ENCODE results near the gene MEAF6.
A peak's percentile ranks its signal among the peaks of the same experiment; 100 is the strongest.

Gene MEAF6

DNA sequence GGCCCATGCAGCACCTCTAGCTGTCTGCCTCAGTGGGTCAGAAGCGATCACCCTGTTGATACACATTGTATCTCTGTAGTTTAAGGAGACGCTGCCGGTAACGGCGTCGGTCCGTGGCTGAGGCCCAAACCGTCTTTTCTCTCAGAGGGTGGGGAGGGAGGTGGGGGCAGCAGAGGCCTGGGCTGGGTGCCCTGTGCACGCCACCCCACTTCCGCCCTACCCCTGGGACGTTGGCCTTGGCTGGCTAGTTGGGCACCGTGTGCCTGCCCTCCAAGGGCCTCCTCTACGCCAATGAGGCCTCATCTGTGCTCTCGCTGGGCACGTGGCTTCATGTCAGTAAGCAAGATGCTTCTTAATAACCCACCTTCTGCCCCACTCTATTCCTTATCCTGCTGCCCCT is 30.8 kb downstream of the MEAF6 start:
- DNase-seq: no peak

GRCh38 chr1:37482796-37483744 is 31.5 kb downstream of the MEAF6 start:
- no peak for DNase-seq

DNA sequence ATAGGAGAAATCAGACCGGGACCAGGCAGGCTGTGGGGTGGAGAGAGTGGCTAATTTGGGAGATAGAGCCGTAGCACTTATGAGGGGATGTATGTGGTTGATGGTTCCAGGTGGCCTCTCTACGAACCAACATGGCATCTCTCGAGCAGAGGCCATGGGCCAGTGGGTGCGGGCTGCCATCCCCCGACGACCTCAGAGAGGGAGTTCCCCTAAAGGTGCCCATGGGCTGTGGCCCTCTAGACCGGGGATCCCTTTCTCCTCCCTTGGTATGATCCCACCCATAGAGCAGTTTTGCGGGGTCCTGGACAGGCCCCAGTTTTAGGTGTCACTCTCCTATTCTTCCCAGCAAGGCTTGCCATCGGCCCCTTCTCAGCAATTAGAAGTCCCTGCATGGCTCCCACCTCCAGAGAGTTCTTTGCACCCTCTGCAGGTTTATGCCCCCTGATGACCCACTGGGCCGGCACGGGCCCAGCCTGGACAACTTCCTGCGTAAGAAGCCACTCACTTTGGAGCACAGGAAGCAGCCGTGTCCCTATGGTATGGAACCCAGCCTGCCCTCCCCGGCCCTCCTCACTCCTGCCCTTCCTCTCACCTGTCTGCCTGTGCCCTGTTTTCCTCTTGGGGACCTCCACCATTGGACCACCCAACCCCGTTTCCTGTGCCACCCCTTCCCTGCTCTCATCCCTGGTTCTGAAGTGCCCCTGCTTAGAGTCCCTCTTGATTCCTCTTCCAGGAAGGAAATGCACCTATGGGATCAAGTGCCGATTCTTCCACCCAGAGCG is 32.4 kb downstream of the MEAF6 start:
- no peak for DNase-seq

GRCh38 chr1:37481289-37482003 is 33.1 kb downstream of the MEAF6 start:
- DNase-seq: no peak

DNA sequence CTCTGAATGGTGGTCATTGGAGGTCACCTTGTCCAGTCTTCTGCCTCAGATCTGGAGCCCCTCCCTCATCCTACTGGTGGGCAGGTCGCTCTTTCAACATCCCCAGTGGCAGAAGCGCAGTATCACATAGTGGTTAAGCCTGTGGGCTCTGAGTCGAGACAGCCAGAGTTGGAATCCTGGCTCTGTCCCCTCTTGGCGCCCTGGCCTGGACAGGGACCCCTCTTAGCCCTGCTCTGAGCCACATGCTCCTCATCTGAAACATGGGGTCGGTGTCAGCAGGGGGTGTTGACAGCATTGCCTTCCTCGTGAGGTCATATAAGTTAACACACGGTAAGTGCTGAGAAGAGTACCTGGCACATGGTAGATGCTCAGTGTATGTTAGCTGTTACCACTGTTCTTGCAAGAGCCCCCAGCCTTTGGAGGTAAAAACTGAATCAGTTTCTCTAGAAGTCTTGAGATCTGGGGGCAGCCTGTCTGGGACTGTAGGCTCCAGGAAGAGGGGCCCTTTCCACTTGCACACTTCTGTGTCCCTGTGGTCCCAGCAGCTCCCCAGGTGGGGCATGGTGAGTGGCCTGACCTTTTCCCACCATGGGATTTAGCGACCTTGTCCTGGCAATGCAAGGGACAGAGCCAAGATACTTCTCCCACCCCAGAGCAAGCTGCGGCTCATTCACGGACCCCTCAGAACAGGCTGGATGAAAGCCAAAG is 33.8 kb downstream of the MEAF6 start:
- DNase-seq: no peak

DNA sequence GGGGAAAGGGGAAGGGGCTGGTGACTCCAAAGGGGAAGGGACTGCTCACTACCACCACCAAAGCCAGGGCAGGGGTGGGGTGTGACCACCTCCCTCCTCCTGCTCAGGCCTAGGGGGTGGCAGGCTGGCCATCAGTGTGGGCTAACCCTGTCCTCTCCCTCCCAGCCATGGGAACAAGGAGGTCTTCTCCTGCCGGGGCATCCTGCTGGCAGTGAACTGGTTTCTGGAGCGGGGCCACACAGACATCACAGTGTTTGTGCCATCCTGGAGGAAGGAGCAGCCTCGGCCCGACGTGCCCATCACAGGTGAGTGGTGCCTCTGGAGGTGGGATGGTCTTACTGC is 34.5 kb downstream of the MEAF6 start:
- DNase-seq: no peak

- DNase-seq: no peak
Measured at GRCh38 chr1:37479255-37480124, 35.1 kb downstream of the MEAF6 start.

- no peak for DNase-seq
Measured at GRCh38 chr1:37478890-37479254, 35.7 kb downstream of the MEAF6 start.

DNA sequence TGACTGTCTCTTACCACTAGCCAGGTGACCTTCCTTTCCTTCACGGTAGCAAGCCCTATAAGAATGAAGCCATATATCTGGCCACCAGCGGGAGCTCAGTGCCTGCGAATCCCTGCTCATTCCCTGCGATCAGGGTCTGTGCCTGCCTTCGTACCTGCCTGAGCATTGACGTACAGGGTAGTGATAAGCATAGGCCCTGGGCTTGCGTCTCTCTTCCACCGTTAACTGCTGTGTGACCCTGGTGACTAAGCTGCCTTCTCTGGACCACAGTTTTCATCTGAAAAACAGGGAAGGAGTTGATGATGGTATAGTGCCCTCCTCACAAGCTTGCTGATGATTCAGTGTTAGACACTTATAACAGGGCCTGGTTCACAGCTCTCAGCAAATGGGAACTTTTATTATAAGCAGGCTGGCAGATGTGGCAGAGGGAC is 36.1 kb downstream of the MEAF6 start:
- DNase-seq: no peak

DNA sequence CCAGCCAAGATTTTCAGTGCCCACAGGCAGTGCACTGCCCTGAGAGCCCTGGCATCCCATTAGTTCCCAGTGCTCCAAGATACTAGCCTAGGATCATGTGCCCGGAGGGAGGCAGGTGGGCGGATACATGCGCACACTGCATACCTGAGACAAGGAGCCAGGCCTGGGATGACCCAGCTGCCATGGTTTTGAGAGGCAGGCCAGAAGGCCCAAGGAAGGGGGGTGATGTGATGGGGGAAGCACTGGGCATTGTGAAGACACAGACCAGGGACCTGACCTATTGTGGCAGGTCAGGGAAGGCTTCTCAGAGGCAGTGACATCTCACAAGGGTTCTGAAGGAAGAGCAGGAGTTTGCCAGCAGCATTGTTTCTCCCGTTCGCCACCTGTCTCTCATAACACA is 36.6 kb downstream of the MEAF6 start:
- DNase-seq: no peak

GRCh38 chr1:37477198-37477931 is 37.2 kb downstream of the MEAF6 start:
- peak in 1 of 2 experiments; percentile 76 for DNase-seq

GRCh38 chr1:37476460-37477197 is 37.9 kb downstream of the MEAF6 start:
- peak; percentile 76 to 88 for DNase-seq

GRCh38 chr1:37476087-37476452 is 38.5 kb downstream of the MEAF6 start:
- no peak for DNase-seq

DNA sequence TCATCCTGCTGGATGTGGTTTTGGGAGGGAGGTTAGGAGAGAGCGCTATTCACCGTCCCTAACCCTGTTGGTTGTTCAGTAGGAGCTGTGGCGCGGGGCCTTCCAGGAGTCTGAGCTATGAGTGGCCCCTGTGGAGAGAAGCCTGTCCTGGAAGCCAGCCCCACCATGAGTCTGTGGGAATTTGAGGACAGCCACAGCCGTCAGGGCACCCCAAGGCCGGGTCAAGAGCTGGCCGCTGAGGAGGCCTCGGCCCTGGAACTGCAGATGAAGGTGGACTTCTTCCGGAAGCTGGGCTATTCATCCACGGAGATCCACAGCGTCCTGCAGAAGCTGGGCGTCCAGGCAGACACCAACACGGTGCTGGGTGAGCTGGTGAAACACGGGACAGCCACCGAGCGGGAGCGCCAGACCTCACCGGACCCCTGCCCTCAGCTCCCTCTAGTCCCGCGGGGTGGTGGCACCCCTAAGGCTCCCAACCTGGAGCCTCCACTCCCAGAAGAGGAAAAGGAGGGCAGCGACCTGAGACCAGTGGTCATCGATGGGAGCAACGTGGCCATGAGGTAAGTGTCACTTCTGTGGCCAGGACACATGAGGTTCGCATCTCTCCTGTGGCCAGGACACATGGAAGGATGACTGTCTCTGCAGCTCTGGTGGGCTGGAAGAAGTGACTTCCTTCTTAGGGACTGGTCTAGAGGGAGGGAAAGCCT is 39.0 kb downstream of the MEAF6 start:
- no peak for DNase-seq

- no peak for DNase-seq
Measured at GRCh38 chr1:37474697-37475379, 39.7 kb downstream of the MEAF6 start.

- peak; percentile 62 to 95 for DNase-seq
Measured at GRCh38 chr1:37474046-37474696, 40.4 kb downstream of the MEAF6 start, which contains the start of gene ZC3H12A. TSS of gene ZC3H12A (plus strand) at chr1:37474580. CDS start at chr1:37475497, 917 bp downstream.

- peak in 1 of 2 experiments; percentile 31 for DNase-seq
Measured at GRCh38 chr1:37473431-37474045, 41.0 kb downstream of the MEAF6 start.

DNA sequence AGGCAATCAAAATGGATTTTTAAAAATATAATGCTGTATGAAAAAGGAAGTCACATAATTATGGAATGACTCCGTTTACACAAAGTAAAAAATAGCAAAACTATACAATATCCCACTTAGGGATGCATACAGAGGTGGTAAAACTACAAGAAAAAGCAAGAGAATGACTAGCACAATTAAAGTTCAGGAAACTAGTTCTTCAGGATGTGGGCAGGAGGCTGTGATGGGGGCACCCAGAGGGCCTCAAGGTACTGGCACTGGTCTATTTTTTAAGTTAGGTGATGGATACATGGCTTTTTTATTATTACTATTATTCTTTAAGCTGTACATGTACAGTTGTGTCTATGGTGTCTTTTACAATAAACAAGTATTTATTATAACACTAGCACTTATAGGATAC is 41.6 kb downstream of the MEAF6 start:
- DNase-seq: no peak
